HCEC 1CT (cell line): ENCODE results near the gene GOLGA6D.
"Not testable (repeated sequence)": the region's sequence is repeated elsewhere in the genome, so short reads cannot be mapped to it uniquely, and the experiment has no call there.

ENCODE experiments used
- DNase-seq: peaks from one replicate; pipeline ENCODE4 v3.0.0-alpha.2; 2017

Gene GOLGA6D, protein sequence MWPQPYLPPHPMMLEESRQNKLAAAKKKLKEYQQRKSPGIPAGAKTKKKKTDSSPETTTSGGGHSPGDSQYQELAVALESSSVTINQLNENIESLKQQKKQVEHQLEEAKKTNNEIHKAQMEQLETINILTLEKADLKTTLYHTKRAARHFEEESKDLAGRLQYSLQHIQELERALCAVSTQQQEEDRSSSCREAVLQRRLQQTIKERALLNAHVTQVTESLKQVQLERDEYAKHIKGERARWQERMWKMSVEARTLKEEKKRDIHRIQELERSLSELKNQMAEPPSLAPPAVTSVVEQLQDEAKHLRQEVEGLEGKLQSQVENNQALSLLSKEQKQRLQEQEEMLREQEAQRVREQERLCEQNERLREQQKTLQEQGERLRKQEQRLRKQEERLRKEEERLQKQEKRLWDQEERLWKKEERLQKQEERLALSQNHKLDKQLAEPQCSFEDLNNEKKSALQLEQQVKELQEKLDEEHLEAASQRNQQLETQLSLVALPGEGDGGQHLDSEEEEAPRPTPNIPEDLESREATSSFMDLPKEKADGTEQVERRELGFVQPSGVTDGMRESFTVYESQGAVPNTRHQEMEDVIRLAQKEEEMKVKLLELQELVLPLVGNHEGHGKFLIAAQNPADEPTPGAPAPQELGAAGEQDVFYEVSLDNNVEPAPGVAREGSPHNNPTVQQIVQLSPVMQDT

DNA sequence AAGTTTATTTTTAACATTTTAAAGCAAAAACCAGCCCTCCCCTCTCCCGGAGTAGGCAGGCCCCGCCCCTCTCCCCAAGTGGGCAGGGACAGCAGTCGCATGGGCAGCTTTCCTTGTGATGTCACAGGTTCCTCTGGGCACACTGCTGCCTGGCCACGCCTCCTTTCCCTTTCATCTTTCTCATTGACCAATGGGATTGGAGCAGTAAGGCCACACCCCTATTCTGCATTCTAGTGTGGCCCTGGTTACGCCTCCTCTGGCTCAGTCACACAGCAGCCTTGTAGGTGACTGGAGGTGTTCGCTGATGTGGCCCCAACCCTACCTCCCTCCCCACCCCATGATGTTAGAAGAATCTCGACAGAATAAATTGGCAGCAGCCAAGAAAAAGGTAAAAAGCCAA is at the start of gene GOLGA6D:
Gene GOLGA6D, plus strand, starts transcription at position 264 of the 400 bp plus-strand sequence. Its CDS starts 41 bp downstream, at position 305.
- DNase-seq: not testable (repeated sequence)

DNA sequence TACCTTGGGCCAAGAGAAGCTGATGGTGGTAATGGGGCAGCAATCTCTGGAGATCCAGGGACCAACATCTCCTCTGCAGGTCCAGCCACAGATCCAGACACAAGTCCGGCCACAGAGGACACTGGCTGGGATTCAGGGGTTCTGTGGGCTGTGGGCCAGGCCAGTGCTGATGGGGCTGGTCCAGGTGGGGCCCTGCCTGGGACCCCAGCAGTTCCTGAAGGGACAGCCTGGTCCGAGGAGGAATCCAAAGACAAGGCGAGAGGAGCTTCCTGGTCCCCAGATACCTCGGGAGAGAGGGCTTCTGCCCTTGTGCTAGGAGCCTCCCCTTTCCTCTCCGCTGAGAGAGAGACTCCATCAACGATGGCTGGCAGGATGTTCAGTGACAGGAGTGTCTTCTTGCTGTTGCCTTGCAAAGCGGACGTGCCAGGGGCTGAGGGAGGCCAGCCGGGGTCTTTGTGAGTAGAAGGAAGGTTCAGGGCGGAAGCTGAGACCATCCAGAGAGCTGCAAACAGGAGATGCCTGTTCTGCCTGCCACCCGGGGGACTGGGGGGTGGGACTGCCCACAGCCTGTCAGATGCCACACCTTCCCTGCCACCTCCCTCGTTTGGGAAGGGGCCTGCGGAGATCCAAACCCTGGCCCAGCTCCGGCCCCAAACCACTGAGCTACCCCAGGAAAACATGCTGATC is 49.0 kb upstream of the GOLGA6D start:
- no peak for DNase-seq

DNA sequence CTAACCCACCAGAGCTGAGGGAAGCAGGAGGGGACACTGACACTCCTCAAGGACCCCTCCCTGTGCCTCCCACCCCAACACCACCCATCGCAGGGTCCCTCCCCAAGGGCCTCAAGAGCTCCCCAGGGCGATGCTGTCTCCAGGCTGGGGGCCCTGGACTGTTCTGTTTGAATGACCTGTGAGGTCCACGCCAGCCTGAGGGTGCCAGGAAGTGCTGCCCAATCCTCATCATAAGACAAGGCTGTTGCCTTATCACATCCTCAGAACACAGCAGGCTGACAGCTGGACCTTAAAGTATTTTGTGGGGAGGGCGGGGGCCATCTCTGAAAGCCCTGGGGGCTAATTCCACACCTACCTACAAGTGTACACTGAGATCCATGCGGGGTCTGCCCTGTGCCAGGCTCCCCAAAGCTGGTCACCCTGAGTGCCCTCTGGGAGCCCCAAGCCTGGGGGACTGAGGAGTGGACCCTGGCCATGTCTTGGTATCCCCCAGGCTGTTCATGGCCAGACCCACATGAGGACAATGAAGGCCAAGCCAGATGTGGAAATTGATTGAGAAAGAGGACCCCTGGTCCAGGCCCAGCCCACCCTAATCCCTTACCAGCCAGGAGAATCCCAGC is 48.3 kb upstream of the GOLGA6D start:
- no peak for DNase-seq

- no peak for DNase-seq
Measured at GRCh38 chr15:75235051-75235673, 47.5 kb upstream of the GOLGA6D start.

GRCh38 chr15:75235760-75236729 is 46.6 kb upstream of the GOLGA6D start:
- no peak for DNase-seq

- DNase-seq: no peak
Measured at GRCh38 chr15:75237316-75237982, 45.2 kb upstream of the GOLGA6D start.

DNA sequence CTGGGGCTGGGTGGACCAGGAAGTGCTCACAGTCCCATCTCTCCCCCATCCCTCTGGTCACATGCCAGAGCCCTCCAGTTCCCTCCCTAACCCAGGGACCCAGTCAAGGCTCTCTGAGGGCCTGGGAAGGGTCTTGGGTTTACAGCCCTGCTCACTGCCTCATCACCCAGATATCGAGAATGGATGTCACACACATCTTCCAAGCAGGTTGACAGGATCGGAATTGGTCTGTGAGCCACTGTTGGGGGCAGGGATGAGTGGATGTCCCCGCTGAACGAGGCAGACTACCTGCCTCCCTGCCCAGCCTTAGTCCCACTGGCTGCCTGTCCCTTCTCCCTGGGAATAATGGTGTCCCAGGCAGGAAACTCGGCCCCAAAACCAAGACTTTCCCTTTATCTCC is 44.5 kb upstream of the GOLGA6D start:
- no peak for DNase-seq

DNA sequence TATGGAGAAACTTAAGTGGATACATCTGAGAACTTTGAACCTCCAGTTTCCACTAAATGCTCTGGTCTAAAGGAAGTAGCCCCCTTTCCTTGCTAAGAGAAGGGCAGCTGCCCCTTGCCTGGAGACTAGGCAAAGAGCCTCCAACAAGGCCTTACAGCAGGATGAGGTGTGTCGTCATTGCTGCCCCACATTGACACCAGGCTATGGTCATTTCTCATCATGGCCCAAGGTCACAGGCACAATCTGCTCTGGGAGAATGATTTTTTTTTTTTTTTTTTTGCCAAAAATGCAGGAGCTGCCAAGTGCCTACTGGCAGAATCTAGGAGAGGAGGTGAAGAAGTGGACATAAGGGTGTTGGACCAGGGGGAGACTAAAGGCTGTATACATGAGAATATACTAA is 36.9 kb upstream of the GOLGA6D start:
- not testable (repeated sequence) for DNase-seq

- DNase-seq: not testable (repeated sequence)
Measured at GRCh38 chr15:75248991-75249390, 33.6 kb upstream of the GOLGA6D start.

GRCh38 chr15:75249726-75250125 is 32.9 kb upstream of the GOLGA6D start:
- DNase-seq: no peak

DNA sequence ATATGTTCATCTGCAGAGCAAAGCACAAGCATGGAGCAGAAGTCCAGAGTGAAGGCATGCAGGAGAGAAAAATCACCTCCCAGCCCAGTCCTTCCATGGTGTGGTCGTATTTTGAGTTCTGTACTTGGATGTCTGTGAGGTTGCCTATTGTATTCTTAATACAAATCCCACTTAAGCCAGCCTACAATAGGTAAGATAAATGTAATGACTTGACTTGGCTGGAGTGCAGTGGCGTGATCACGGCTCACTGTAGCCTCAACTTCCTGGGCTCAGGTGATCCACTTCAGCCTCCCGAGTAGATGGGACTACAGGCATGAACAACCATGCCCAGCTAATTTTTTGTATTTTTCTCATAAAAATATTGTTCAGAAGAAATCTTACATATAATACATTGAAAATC is 31.3 kb upstream of the GOLGA6D start:
- DNase-seq: not testable (repeated sequence)

GRCh38 chr15:75252285-75252684 is 30.4 kb upstream of the GOLGA6D start:
- DNase-seq: not testable (repeated sequence)

DNA sequence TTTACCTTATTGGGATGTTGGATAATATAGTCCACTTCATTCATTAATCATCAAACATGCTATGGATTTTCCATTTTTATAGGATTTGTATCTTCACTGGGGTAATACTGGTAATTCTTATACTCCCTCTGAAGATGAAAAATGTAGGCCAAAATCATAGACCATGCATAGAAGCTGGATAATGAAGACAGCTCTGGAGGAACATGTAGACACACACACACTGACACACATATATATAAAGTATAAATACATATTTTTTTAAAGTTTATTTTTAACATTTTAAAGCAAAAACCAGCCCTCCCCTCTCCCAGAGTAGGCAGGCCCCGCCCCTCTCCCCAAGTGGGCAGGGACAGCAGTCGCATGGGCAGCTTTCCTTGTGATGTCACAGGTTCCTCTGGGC is 24.6 kb upstream of the GOLGA6D start, which contains the start of gene GOLGA6C:
Gene GOLGA6C, plus strand, starts transcription at position 301 of the 400 bp plus-strand sequence. CDS start 265 bp downstream, outside the sequence.
- DNase-seq: not testable (repeated sequence)

DNA sequence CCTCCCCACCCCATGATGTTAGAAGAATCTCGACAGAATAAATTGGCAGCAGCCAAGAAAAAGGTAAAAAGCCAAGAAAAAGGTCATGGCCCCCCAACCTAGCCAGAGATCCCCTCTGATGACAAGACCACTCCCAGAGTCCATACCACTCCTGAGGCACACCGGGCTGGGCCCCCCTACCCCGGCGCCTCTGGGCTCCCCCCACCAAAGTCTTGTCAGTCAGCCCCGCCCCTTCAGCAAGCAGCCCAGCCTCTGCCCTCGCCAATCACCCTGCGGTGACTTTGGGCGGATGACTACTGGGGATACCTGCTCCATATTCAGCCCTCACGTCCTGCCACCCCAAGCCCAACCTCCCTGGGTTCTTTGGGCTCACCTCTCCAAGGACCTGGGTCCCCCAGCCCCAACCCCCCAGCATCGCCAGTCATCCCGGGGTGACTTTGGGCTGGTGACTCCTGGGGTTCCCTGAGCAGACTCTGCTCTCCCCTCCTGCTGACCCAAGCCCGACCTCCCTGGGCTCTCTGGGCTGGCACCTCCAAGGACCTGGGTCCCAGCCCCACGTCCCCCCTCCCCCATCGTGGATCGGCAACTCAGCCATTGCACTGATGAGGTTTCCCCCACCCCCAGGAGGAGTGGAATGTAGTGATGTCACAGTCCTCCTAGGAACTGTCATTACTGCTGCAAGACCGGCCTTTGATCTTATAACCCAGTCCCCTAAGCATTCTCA is 23.9 kb upstream of the GOLGA6D start:
- not testable (repeated sequence) for DNase-seq

GRCh38 chr15:75259873-75260272 is 22.8 kb upstream of the GOLGA6D start:
- DNase-seq: not testable (repeated sequence)

GRCh38 chr15:75273751-75274359 is 8.8 kb upstream of the GOLGA6D start:
- not testable (repeated sequence) for DNase-seq

DNA sequence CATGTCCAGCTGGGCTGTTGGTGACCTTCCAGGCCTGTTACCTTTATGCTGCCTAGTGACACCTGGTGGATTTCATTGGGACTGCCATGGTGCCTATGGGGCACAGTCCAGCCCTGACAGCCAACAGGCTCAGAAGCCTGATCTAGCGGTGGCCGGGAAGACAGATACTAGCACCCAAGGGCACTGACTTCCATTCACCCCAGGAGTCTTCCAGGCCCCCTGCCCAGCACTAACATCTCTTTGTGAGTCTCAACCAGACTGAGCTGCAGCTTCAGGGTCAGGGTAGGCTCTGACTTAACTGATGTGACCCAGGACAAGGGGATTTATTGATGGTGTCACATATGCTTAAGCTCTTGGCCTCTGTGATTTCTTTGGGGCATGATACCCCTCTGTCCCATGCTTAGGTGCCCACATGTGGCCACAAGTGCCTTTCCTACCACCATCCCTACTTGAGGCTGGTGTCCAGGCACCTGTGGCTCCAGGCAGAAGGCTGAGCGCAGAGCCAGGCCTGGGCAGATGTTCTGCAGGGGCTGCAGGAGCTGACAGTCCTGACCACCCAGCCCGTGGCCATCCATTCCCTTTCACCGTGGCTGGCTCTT is 8.0 kb upstream of the GOLGA6D start:
- DNase-seq: peak; percentile 34

- DNase-seq: not testable (repeated sequence)
Measured at GRCh38 chr15:75275617-75276016, 7.0 kb upstream of the GOLGA6D start.

GRCh38 chr15:75278497-75278896 is 4.1 kb upstream of the GOLGA6D start:
- DNase-seq: not testable (repeated sequence)
